Myocyte (in vitro differentiated cells): Measurements from ENCODE around the gene LBH. TPM values are rescaled to one million over a fixed set of nuclear protein-coding genes. Genes with fewer than 3 reads are reported as not detected.

Source experiments
- DNase-seq: peaks from one replicate; pipeline ENCODE4 v3.0.0-alpha.2; 2012; ENCODE audit warnings: low read depth
- total RNA-seq: library from RNA; depleted of rRNA; stranded (reverse); fragments of >200 nt; gene quantifications from 2 replicates; pipeline ENCODE4 v1.2.3, GENCODE V29; 2014

LBH gene
- total RNA-seq, 1 donor from 2014 or later = 130 TPM

DNA sequence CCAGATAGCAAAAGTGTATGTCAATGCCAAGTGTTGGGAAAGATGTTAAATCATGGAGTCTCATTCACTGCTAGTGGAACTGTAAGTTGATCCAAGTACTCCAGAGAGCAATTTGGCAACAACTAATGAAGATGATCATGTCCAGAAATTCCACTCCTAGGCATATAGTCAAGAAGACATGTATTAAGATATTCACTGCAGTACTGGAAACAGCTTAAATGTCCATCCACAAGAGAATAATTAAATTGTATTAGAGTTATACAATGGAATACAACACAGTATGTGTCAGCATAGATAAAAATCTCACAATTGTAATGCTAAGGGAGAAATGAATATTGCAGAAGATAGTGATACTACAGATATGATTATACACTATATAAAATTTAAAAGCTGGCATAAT lies 15.2 kb upstream of the LBH start:
- no peak for DNase-seq

DNA sequence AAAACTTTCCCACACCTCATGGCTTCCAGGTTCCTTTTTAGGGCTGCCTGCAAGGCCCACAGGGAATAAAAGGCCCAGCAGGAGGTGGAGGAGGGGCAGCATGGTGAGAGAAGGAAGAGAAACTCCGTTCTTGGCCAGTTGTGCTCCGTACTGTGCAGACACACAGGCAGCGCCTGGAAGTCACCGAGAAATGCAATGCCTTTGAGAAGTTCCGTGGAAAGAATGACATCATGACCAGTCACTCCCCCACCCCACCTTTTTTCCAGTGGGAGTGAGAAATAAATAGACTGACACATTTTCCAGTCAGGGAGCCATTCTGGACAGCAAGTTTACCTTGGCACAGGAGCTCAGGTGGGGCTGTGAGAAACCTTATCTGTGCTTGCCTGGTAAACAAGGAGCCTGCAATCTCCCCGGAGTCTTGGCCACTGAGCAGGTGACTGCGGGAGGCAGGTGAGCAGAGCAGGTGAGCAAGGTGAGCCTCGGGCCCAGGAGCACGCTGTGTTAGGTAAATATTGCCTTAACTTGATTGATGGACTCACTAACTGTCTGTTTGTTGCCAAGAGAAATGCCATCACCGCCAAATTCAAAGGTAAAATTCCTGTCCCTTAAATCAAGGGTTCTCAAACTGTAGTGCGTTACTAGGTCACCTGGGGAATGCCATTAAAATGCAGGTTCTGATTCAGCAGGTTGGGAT lies 13.5 kb upstream of the LBH start:
- DNase-seq = no peak

GRCh38 chr2:30218338-30218713 lies 13.0 kb upstream of the LBH start:
- no peak for DNase-seq

DNA sequence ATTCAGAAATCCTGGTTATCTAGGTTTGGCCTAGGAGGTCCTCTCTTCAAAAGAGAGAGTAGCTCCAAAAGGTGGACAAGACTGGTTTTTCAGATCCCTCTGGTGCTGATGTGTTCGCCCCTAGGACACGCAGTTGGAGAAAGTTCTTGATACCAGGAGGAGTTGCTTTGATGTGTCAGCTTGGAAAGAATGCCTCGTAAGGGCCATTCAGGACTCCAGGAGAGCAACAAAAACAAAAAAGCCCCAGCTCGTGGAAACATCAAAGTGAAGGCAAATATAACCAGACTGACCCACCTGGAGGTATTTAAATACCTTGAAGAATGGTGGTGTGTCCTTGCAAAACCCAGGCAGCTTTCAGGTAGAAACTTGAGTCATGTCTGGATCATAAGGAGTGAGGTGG lies 12.5 kb upstream of the LBH start:
- no peak for DNase-seq

- no peak for DNase-seq
Measured at GRCh38 chr2:30219886-30220875, 11.2 kb upstream of the LBH start.

DNA sequence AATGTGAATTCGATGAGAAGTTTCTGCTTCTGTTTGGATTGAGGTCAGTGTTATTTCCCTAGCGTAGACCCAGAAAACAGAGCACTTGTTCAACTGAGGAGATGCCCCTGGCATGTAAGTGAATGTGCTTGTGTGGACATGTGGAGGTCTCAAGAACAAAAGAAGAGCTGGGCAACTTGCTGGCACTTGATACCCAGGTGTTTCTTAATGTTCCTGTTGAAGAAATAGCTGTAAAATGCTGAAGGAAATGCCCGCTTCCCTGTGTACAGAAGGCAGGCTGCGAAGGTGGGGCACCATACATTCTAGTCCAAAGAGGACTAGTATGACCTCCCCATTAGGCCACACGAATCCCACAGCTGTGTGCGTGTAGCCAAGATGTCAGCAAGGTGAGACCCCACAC lies 9.8 kb upstream of the LBH start:
- DNase-seq = no peak

- DNase-seq = no peak
Measured at GRCh38 chr2:30222031-30222430, 9.3 kb upstream of the LBH start.

GRCh38 chr2:30222636-30223360 lies 8.5 kb upstream of the LBH start:
- DNase-seq = no peak

- DNase-seq = no peak
Measured at GRCh38 chr2:30223413-30223874, 7.9 kb upstream of the LBH start.

DNA sequence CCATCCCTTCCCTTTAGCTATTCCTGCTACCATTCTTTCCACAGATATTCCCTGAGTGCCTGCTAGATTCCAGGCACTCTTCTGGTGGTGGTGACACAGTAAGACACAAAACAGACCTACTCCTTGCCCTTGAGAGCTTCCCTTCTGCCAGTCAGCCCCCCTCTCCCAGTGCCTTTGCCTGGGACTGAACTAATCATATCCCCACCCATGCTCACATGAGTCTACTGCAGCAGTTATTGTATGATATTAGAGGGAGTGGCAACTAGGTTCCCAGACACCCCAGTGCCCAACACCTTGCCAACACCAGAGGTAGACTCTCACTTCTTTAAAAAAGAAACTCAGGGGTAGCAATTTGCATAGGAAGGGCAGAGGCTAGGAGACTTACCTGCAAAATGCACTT lies 7.2 kb upstream of the LBH start:
- DNase-seq = no peak

GRCh38 chr2:30225131-30225762 lies 6.1 kb upstream of the LBH start:
- DNase-seq = peak; percentile 83

DNA sequence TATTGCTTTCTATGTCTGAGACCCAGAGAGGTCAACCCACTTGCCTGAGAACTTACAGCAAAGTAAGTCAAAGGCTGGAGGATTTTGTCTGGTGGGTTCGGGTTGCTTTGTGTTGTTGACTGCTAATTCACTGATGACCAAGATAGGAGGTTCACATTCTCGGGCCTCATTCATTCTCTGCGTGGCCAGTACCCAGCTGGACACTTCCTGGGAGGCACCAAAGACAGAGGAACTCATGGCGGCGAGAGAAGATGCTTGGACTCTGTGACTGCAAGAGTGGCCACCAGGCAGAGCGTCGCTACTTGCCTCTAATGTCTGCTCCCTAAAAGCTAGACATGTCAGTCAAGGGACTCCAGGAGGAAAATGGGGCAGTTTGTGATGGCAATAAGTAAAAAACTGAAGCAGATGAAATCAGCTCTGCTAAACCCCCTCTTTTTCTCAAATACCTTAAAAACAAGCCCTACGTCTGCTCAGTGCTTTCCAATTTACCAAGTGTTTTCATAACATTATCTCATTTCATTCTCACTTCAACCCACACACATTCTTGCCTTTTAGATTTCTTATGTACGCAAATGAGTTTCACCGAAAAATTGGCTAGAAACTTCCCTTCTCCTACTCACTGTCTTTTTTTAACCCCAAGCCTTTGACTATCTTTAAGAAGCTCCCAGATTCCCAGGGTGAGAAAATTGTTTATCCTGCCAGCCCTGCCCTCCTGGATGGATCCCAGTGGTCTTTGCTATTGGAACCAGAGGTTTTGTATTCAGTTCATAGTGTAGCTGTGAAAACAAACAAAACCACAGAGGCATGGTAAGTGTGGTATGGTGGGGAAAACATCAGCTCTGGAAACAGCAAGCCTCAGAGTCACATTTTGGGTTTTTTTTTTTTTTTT lies 4.9 kb upstream of the LBH start:
- DNase-seq = no peak

DNA sequence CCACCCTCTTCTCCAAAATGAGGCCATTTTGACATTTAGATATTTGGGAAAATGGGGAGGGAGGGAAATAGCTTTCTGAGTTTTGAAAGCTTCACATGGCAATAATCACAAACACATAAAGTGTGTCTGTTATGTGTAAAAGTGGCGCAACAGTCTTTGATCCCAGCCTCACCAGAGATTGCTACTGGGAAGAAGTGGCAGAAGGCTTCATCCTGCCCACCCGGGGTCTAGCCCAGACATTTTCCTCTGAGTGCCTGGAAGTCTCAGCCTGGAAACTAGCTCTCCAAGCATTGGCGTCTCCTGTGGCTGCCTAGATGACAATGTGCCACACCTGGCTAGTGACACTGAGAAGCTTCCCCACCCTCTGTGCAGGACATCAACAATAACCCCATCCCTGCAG lies 1.7 kb upstream of the LBH start:
- DNase-seq = no peak

DNA sequence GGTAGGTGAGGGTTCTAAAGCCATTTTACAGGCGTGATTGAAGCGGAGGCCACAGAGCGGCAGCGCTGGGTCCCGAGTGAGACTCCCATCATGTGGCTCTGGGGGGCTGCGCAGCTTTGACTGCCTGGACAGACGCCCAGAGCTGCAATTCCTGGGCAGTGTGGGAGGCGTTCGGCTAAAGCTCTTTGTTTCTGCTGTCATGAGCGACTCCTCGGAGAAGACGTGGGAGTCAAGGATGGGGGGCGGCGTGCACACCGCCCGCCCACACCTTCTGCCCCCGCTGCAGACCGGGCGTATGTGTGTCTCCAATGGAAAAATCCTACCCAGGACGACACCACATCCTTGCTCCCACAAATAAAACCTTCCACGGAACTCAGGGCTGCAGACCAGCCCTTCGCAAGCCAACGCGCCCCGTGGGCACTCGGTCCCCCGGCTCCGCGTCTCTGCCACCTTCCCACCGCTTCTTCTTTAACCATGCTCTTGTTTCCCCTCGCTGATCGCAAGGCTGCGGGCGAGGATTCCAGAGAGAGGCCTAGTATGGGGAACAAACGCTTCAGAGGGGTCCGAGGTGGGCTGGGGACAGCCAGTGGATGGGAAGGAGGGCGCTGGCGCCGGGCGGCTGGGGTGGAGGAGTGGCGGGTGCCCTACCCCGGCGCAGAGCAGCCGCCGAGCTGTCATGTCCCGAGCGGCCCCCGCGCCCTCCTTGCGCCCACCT lies 680 bp upstream of the LBH start:
- no peak for DNase-seq

DNA sequence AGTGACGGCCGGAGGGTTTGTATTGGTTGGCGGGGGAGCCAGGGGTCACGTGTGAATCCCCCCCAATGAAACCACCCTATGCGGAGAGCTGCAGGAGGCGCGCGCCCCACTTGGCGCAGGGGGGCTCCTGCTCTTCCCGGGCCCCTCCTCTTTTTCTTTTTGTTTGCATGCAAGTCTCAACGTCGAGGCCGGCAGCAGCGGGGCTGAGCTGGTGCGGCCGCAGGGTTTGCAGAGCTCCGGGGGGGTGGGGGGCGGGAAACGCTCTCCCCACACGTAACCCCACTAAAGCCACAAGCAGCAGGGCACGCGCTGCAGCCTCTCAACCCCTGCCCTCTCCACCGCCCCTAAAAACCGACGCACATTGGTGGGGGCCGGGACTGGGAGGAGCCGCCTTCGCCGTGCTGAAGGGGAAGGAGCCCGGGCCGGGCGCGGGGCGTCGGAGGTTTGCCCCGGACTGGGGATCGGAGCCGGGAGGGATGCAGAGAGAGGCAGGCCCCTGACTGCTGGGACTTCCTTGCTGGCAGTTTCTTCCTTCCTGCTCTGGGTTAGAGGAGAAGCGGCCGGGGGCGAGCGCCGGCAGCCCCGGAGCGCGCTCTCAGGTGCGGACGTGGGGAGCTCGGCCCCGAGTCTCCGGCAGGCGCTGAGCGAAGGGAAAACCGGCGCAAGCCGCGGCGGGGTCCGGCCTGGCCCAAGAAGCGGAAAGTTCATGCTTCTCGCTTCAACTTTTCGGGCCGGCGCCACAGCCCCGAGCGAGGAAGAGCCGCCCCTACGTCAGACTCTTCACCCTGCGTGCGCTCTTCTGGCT lies 864 bp downstream of the LBH start:
- peak; percentile 53 for DNase-seq

DNA sequence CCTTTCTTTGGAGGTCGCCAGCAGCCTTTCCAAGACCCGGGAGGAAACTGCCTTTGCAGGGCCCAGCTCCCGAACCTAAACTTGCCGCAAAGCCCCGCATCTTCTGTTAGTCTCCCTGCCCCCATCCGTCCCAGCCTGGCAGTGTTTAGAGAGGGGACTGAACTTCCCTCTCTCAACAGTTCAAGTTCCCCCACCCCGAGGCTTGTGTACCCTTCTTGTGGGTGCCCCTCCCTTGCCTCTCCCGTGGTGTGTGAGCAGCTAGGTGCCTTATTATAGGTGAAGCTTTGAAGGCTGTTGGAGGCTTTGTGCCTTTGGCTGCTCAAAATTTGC lies 1.4 kb downstream of the LBH start:
- DNase-seq = no peak

DNA sequence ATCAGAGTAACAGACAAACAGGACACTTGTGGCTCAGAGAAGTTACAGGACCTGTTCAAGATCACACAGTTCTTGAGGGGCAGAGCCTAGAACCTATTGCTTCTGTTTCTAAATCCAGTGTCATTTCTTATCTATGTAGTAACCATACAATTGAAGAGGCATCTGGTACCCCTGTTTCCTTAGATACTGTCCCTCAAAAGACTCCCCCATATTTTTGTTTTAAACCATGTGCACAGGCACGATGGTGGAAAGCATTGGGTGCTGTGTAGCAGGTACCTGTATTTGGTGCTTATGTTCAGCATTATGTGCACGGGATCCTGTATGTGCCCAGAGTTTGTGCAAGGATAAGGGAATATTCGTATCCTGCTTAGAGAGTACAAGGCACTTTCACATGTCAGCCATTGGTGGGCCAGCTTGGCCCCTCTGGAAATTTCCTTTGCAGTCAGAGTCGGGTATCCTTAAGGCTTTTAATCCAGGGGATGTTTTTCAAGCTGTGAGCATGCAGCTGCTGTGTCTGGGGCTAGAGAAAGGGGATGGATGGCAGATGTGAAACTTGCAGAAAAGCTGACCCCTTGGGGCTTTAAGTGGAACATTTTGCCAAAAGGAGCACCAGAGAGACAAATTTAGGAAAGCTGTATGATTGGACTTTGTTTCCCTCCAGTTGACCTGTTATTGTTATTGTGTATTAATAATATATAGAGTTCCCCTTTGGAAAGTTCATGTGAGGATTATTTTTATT lies 2.1 kb downstream of the LBH start:
- DNase-seq = peak; percentile 60
